PC-3 (cell line): ENCODE measurements around the gene GNB2. TPM values are rescaled to one million over a fixed set of nuclear protein-coding genes. Genes with fewer than 3 reads are reported as not detected.

Experiments used
- ATAC-seq: fragments of 200-7000 bp; cut with Tn5 transposase; 2 replicates; pipeline ENCODE4 v1.9.1; 2020; ENCODE audit warnings: mild to moderate bottlenecking, moderate library complexity
- BruUV-seq: library from RNA; stranded (reverse); fragments of 400-500 nt; replicated peaks from 2 replicates; lab custom pipeline; 2021; lab: Mats Ljungman, UMichigan
- CTCF ChIA-PET: fragments of 300-600 bp; sonication (Branson Sonifier 250); formaldehyde crosslinking; loops from one replicate; lab custom pipeline; 2022; ENCODE audit warnings: antibody characterized with exemption; lab: Charles Lee
- POLR2A ChIA-PET: fragments of 300-600 bp; sonication (Branson Sonifier 250); formaldehyde crosslinking; loops from one replicate; lab custom pipeline; 2022; ENCODE audit warnings: antibody characterized with exemption; ENCODE audit not compliant: unreplicated experiment; lab: Charles Lee
- DNase-seq: peaks from one replicate; pipeline ENCODE4 v3.0.0-alpha.2; 2015
- H2AFZ ChIP-seq: fragments of 300-600 bp; sonication (generic); 2 replicates; pipeline ENCODE4 v1.6.0; 2016; ENCODE audit warnings: antibody characterized with exemption, low read length
- H3F3A ChIP-seq: fragments of 300-600 bp; sonication (generic); one replicate; pipeline ENCODE4 v1.6.0; 2017; ENCODE audit warnings: antibody characterized with exemption, low read length, control low read depth, mild to moderate bottlenecking; ENCODE audit not compliant: unreplicated experiment
- H3K27ac ChIP-seq: fragments of 300-600 bp; sonication (generic); 2 replicates; pipeline ENCODE4 v1.5.1; 2016; ENCODE audit warnings: mild to moderate bottlenecking, low read length
- H3K27me3 ChIP-seq: fragments of 300-600 bp; sonication (generic); 2 replicates; pipeline ENCODE4 v1.6.1; 2016; ENCODE audit warnings: low read length, mixed read lengths
- H3K36me3 ChIP-seq: fragments of 300-600 bp; sonication (generic); 2 replicates; pipeline ENCODE4 v1.6.1; 2016; ENCODE audit warnings: low read depth, mixed run types, low read length, mixed read lengths
- H3K4me1 ChIP-seq: fragments of 300-600 bp; sonication (generic); 2 replicates; pipeline ENCODE4 v1.5.1; 2016; ENCODE audit warnings: low read length; ENCODE audit not compliant: insufficient read depth
- H3K4me2 ChIP-seq: fragments of 300-600 bp; sonication (generic); 2 replicates; pipeline ENCODE4 v1.6.0; 2016; ENCODE audit warnings: low read length
- H3K4me3 ChIP-seq: fragments of 300-600 bp; sonication (generic); 2 replicates; pipeline ENCODE4 v1.5.1; 2016; ENCODE audit warnings: mild to moderate bottlenecking, low read length, mixed read lengths
- H3K79me2 ChIP-seq: fragments of 300-600 bp; sonication (generic); 2 replicates; pipeline ENCODE4 v1.6.1; 2017; ENCODE audit warnings: low read length, mixed read lengths
- H3K9ac ChIP-seq: fragments of 300-600 bp; sonication (generic); 2 replicates; pipeline ENCODE4 v1.6.0; 2016; ENCODE audit warnings: mild to moderate bottlenecking, low read length
- H3K9me2 ChIP-seq: fragments of 300-600 bp; sonication (generic); replicated peaks from 2 replicates; pipeline ENCODE4 v1.6.1; 2016; ENCODE audit warnings: mixed run types, low read length, mixed read lengths
- H3K9me3 ChIP-seq: fragments of 300-600 bp; sonication (generic); 2 replicates; pipeline ENCODE4 v1.6.1; 2016; ENCODE audit warnings: low read length, mixed read lengths
- H4K20me1 ChIP-seq: fragments of 300-600 bp; sonication (generic); 2 replicates; pipeline ENCODE4 v1.6.1; 2016; ENCODE audit warnings: low read length, mixed read lengths
- CTCF ChIP-seq: fragments of 300-600 bp; sonication (generic); conservative IDR thresholded peaks from 2 replicates; pipeline ENCODE4 v1.5.1; 2017; ENCODE audit warnings: antibody characterized with exemption, low read depth, mild to moderate bottlenecking, low read length
- EZH2 ChIP-seq: fragments of 300-600 bp; sonication (generic); IDR thresholded peaks from one replicate; pipeline ENCODE4 v1.6.1; 2017; ENCODE audit warnings: antibody characterized with exemption, mild to moderate bottlenecking, low read length; ENCODE audit not compliant: unreplicated experiment
- EZH2phosphoT487 ChIP-seq: fragments of 300-600 bp; sonication (generic); IDR thresholded peaks from 2 replicates; pipeline ENCODE4 v1.6.1; 2018; ENCODE audit warnings: mild to moderate bottlenecking, antibody characterized with exemption, low read length, borderline replicate concordance
- intact Hi-C: fragments of 100-400 bp; cut with micrococcal nuclease; formaldehyde crosslinking; loops from 2 replicates; pipeline ENCODE4 v1.9.0; 2023
- total RNA-seq: library from RNA; depleted of rRNA; stranded (reverse); fragments of >200 nt; gene quantifications from 2 replicates; pipeline ENCODE4 v1.2.3, GENCODE V29; 2014

GNB2 gene
- total RNA-seq, 1 experiment from 2014 or later: 164 TPM

- ATAC-seq (peak; percentile 70), DNase-seq (peak; percentile 14)
- no peaks in the 10 kb centered on the region for H3K4me1 ChIP-seq
- peak overlapping the region; percentile 37 for H3K4me2 ChIP-seq
- H3K79me2 ChIP-seq: no peaks in the 10 kb centered on the region
- no peaks in the 10 kb centered on the region for H3K27me3 ChIP-seq
- H4K20me1 ChIP-seq: no peaks in the 10 kb centered on the region
- no peak for TF ChIP-seq EZH2phosphoT487
- no peak for TF ChIP-seq EZH2
- TF ChIP-seq CTCF: peak; percentile 33; the same call in 1 of the 2 replicates
- peak overlapping the region; percentile 59 for H2AFZ ChIP-seq
- H3F3A ChIP-seq: no peaks in the 10 kb centered on the region
- no TSS peak for BruUV-seq
- ChIA-PET CTCF (interaction anchor here (0.5 to 1.0 kb wide), 3 partner anchors 21 to 83 kb away, joined by 3 to 10 read pairs (median 5); partner anchors contain the start of gene MOSPD3), POLR2A (interaction anchor here (0.6 kb wide), 2 partner anchors 19 to 40 kb away, joined by 3 read pairs; partner anchors contain the start of gene GNB2)
- no peak overlapping the region for H3K9ac ChIP-seq
- H3K4me3 ChIP-seq: no peak overlapping the region
- no peaks in the 10 kb centered on the region for H3K36me3 ChIP-seq
- intact Hi-C loops: no loop called here
- H3K9me2 ChIP-seq: no peaks in the 10 kb centered on the region
- no peaks in the 10 kb centered on the region for H3K9me3 ChIP-seq
- H3K27ac ChIP-seq: no peak overlapping the region
Measured at GRCh38 chr7:100632951-100633717, 40.4 kb upstream of the GNB2 start.

GRCh38 chr7:100639995-100640516 is 33.5 kb upstream of the GNB2 start:
- Histone ChIP-seq H4K20me1 (no peaks in the 10 kb centered on the region), H3K9me3 (no peaks in the 10 kb centered on the region), H3K4me3 (no peak overlapping the region), H3K9ac (no peak overlapping the region), H3K27ac (no peak overlapping the region), H3K36me3 (no peaks in the 10 kb centered on the region), H3K4me1 (no peaks in the 10 kb centered on the region), H3K9me2 (no peaks in the 10 kb centered on the region), H2AFZ (no peak overlapping the region), H3K27me3 (no peaks in the 10 kb centered on the region), H3K79me2 (no peaks in the 10 kb centered on the region), H3F3A (no peaks in the 10 kb centered on the region), H3K4me2 (no peak overlapping the region)
- ChIA-PET POLR2A (no interaction called here), CTCF (no interaction called here)
- intact Hi-C loops: no loop called here
- no TSS peak for BruUV-seq
- ATAC-seq (no peak), DNase-seq (no peak)
- no peak for TF ChIP-seq EZH2
- TF ChIP-seq CTCF: no peak
- TF ChIP-seq EZH2phosphoT487: no peak
